HG03575 (cell line): ENCODE data around the gene CHAT.

Experiments
- ATAC-seq: cut with Tn5 transposase; IDR thresholded peaks from one replicate; pipeline ENCODE4 v1.9.1; 2021; ENCODE audit not compliant: unreplicated experiment, insufficient number of reproducible peaks, low FRiP score; ENCODE audit errors: extremely low read depth

CHAT gene

GRCh38 chr10:49595713-49596492, 17.9 kb upstream of the CHAT start:
- no peak for ATAC-seq

- ATAC-seq = no peak
These were observed 17.4 kb upstream of the CHAT start for GRCh38 chr10:49596493-49596809.

- no peak for ATAC-seq
These were observed 17.0 kb upstream of the CHAT start for GRCh38 chr10:49596836-49597235.

GRCh38 chr10:49597426-49598163, 16.2 kb upstream of the CHAT start:
- no peak for ATAC-seq

- no peak for ATAC-seq
These were observed 15.5 kb upstream of the CHAT start for GRCh38 chr10:49598164-49598856.

- ATAC-seq = no peak
These were observed 14.9 kb upstream of the CHAT start for GRCh38 chr10:49598986-49599385.

- no peak for ATAC-seq
These were observed 14.3 kb upstream of the CHAT start for GRCh38 chr10:49599546-49599945.

- no peak for ATAC-seq
These were observed 13.8 kb upstream of the CHAT start for GRCh38 chr10:49600046-49600445.

GRCh38 chr10:49600781-49601400, 12.9 kb upstream of the CHAT start:
- ATAC-seq = no peak

- no peak for ATAC-seq
These were observed 12.0 kb upstream of the CHAT start for GRCh38 chr10:49601857-49602256.

- no peak for ATAC-seq
These were observed 11.3 kb upstream of the CHAT start for GRCh38 chr10:49602380-49603023.

- ATAC-seq = no peak
These were observed 8.5 kb upstream of the CHAT start for GRCh38 chr10:49605216-49605938.

GRCh38 chr10:49605939-49606509, 7.8 kb upstream of the CHAT start:
- ATAC-seq = no peak

GRCh38 chr10:49606981-49607535, 6.8 kb upstream of the CHAT start:
- no peak for ATAC-seq

- ATAC-seq = no peak
These were observed 5.5 kb upstream of the CHAT start for GRCh38 chr10:49608166-49609005.

GRCh38 chr10:49609006-49609282, 4.9 kb upstream of the CHAT start:
- no peak for ATAC-seq

- ATAC-seq = no peak
These were observed 4.3 kb upstream of the CHAT start for GRCh38 chr10:49609283-49610113.
